GM19438 (cell line): Measurements from ENCODE around the gene JTB.

ENCODE experiments used
- ATAC-seq: cut with Tn5 transposase; IDR thresholded peaks from one replicate; pipeline ENCODE4 v1.9.1; 2021; ENCODE audit warnings: low read depth; ENCODE audit not compliant: unreplicated experiment

JTB gene

GRCh38 chr1:153934746-153935145, 42.7 kb downstream of the JTB start:
- ATAC-seq: no peak

- no peak for ATAC-seq
These were observed 43.5 kb downstream of the JTB start for GRCh38 chr1:153933955-153934354.

- no peak for ATAC-seq
These were observed 44.0 kb downstream of the JTB start for GRCh38 chr1:153933430-153933829.

- no peak for ATAC-seq
These were observed 45.0 kb downstream of the JTB start for GRCh38 chr1:153932156-153933131.

GRCh38 chr1:153929981-153930948, 47.2 kb downstream of the JTB start:
- no peak for ATAC-seq

GRCh38 chr1:153929426-153929825, 48.0 kb downstream of the JTB start:
- ATAC-seq: no peak

- no peak for ATAC-seq
These were observed 48.6 kb downstream of the JTB start for GRCh38 chr1:153928791-153929341.

- no peak for ATAC-seq
These were observed 49.2 kb downstream of the JTB start for GRCh38 chr1:153928245-153928644.

- no peak for ATAC-seq
These were observed 51.1 kb downstream of the JTB start for GRCh38 chr1:153926405-153926804.
